Renal cortical epithelial cell (primary cell): ENCODE data around the gene DNMT3L. TPM values are rescaled to one million over a fixed set of nuclear protein-coding genes. Genes with fewer than 3 reads are reported as not detected.

Source experiments
- DNase-seq: peaks from one replicate; pipeline ENCODE4 v3.0.0-alpha.2; 2011; ENCODE audit warnings: low read depth
- total RNA-seq: library from RNA; depleted of rRNA; stranded (reverse); fragments of >200 nt; gene quantifications from 2 replicates; pipeline ENCODE4 v1.2.3, GENCODE V29; 2014

Gene DNMT3L
- not detected in 2 replicates for total RNA-seq

DNA sequence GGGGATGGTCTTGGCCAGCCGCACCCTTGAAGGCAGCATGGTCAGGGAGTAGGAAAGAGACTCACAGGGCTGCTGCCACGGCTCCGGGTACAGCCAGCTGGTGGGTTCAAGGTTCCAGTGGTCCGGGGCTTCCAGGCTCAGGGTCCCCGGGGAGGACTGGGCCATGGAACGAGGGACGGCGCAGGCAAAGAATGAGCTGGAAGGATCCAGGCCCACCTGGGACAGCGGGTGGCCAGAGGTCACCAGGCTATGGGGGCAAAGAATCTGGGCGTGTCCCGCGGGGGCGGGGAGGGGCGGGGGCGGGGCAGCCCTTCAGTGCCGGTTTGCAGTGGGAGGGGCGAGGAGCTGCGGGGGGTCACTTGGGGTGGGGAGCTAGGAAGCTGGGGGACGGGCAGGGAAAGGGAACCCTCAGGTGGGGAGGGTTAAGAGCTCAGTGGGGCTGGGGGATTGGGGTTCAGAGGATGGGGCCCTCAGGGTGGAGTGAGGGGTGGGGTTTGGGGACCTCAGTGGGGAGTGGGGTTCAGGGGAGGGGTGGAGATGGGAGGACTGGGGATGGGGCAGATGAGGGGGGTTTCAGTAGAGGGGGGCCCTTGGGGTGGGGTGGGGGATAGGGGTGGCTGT is at the start of gene DNMT3L:
DNMT3L (minus strand) TSS at position 223 of the 621 bp plus-strand sequence. CDS start 638 bp downstream, outside the sequence.
- DNase-seq: no peak

DNA sequence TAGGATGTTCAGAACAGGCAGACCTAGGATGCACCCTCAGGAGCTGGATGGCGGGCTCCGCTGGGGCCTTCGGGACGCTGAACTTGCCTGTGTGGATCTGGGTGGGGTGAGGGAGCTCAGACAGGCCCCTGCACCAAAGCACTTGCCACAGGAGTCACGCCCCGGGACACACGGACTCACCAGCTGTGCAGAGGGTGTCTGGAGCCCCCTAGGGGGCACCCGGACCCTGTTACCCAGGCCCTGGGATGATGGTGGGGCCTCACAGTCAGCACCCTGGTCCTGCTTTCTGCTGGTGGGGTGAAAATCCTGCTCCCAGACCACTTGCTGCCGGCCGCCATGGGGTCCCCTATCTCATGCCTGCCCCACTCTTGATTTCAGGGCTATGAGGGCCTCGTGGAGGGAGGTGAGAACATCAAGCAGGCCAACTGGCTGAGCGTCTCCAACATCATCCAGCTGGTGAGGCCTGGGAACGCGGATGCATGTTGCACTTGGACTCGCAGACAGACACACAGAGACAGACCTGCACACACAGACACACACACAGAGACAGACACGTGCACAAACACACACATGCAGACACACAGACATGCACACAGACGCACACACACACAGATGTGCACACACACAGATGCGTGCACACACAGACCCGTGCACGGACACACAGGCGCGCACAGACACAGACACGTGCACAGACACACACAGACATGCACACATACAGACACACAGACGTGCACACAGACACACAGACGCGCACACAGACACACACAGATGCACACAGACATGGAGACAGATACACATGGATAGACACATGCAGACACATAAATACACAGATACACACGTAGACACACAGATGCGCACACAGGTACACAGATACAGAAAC is 49.2 kb upstream of the DNMT3L start:
- DNase-seq: no peak

DNA sequence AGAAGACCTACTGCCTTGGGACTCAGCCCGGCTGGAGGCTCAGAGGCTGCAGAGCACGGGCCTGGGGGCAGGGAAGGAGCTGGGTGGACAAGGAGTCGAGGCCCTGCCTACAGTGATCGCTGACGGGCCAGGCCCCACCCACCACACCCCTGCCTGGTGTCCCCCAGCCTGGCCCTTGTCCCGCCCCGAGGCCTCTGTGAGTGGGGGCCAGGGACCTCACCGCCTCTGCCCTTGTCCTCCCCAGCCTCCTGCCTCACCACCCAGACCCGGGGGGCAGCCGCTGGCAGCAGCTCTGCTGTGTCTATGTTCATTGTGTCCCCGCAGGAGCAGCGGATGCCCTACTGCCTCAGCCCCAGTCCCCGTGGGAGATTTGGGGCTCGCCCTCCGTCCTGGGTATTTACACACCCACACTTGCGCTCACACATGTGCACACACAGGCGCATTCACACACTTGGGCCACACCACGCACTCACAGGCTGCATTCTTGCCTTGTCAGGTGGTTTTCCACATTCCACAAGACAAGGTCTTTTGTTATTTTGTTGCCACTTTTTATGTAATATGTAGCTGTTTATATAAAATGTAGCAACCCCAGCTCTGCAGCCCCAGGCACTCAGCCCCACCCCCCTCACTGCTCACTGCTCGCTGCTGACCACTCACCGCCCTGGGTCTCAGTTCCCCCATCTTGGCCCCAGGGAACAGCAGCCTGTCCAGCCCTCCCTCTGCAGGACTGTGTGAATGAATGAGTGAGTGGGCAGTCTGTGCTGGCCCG is 45.4 kb upstream of the DNMT3L start:
- peak; percentile 8 for DNase-seq

DNA sequence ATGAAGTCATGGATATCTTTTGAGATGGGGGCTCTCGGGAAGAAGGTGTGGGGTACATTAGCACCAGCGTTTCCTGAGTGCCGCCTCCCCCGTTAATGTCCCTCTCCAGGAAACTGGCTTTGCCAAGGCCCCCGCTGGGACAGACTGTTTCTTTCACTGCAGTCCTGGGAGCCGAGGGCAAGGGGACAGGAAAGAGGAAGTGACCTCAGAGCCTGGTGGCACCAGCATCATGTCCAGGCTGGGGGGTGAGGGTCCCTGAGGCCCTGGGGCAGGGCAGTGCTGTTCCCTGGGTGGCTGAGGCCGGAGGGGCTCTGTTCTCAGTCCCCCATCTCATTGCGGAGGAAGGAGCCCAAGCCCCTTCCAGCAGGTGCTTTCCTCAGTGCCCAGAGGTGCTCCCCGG is 44.0 kb upstream of the DNMT3L start:
- DNase-seq: no peak

DNA sequence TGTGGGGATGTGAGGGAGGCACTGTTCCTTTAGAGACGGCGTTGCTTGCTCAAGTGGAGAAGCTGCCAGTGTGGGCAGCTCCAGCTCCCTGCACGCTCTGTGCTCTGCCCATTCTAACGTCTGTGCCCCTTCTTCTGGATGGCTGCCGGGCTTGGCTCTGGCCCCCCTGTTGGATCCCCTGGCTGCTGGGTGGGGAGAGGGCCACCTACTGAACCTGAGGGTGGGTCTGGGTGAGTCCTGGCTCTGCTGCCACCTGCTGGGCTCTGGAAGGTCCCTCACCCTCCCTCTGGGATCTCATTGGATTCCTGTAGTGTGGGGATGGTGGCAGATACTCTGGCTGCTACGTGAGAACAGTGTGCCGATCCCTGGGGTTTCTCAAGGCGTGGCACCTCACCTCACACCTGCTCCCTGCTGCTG is 43.2 kb upstream of the DNMT3L start:
- peak; percentile 29 for DNase-seq

DNA sequence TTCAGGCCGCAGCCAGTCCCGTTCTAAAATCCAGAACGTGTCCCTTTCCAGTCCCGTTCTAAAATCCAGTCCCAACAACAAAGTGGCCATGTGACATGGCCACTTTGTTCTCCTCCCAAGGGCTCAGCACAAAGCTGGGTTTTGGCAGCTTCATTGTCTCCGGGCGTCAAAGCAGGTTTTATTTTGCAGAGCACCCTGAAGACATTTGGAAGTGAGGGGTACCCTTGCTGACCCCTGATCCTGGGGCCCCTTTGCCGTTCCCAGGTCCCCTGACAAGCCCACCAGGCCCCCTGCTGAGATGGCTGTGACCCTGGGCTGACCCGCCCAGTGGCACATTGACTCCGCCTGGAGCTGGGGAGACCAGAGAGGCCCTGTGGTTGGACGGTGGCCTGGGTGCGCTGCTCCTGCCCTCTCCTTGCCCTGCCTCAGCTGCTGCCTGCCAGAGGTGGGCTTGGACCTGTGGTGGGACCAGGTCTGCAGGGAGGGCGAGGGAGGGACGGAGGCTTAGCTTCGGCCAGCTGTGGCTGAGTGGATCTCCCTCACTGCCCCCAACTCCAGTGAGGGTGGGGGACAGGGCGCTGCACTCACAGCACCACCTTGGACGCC is 42.4 kb upstream of the DNMT3L start:
- no peak for DNase-seq

DNA sequence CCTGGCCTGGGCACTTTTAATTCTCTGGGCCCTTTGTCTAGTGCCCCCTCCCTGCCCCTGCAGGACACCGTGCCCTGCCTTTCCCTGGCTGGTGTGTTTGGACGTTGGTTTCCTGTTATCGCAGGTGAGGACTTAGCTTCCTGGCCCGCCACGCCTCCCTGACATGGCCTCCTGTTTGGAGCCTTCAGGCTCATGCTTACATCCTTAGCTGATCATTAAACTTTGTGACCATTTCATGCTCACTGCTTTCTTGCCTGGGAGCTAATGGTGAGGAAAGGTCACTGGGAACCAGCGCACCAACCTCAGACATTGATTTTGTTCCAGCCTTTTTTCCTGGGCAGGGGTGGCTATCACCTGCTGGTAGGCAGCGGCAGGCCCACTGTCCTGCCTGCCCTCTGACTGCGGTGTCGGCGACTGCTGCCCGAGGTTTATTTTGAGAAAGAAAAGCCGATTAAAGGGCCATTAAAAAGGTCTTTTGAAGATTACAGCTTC is 41.8 kb upstream of the DNMT3L start:
- peak; percentile 92 for DNase-seq

DNA sequence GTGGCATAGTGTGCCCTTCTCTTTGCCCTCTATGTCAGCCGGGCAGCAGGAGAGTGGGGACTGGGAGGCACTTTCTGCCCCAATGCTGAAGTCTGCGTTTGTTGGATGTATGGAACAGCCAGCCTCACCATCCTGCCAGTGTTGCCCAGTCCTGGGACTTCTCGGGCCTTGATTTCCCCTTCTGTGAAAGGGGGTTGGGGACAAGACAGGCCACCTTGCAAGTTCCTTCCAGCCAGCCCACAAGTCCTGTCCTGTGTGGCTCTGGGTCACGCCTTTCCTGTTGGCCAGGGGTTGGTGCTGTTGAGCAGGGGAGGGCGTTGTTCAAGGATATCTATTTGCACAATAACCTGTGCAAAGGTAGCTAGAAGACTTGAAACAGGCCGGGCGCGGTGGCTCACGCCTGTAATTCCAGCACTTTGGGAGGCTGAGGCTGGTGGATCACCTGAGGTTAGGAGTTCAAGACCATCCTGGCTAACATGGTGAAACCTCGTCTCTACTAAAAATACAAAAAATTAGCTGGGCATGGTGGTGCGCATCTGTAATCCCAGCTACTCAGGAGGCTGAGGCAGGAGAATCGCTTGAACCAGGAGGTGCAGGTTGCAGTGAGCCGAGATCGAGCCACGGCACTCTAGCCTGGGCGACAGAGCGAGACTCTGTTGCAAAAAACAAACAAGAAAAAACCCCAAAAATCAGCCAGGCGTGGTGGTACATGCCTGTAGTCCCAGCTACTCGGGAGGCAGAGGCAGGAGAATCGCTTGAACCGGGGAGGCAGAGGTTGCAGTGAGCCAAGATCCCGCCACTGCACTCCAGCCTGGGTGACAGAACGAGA is 41.1 kb upstream of the DNMT3L start:
- DNase-seq: peak; percentile 33

DNA sequence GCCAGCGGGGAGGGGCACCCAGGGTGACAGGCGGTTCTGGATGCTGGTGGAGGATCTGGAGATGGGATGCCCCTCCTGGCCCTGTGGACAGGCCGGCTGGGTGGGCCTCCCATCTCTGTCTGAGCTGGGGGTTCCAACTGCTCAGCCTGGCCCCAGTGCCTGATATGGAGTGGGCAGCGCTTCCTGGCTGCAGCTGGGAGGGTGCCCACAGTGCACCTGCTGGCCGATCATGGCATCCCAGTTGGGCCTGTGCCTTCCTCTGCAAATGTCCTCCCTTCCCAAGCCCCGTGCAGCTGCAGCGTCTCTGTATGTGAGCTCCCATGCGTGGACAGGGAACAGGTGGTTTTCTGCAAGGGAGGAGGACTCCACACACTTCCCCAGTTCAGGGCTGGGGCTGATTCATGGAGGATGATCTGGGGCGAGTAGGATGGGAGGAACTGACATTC is 40.3 kb upstream of the DNMT3L start:
- DNase-seq: no peak

DNA sequence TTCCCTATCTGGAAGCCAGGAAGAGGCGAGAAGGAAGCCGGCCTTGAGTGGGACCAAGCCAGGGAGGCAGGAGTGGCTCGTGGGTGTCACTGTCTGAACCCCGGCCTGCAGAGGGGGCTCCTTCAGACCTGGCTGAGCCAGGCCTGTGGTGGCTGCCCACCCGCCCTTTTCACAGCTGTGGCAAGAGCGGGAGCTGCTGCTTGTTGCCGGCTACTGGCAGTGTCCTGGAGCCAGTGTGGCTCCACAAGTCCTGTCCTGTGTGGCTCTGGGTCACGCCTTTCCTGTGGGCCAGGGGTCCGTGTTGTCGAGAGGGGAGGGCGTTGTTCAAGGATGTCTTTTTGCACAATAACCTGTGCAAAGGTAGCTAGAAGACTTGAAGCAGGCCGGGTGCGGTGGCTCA is 39.4 kb upstream of the DNMT3L start:
- no peak for DNase-seq

DNA sequence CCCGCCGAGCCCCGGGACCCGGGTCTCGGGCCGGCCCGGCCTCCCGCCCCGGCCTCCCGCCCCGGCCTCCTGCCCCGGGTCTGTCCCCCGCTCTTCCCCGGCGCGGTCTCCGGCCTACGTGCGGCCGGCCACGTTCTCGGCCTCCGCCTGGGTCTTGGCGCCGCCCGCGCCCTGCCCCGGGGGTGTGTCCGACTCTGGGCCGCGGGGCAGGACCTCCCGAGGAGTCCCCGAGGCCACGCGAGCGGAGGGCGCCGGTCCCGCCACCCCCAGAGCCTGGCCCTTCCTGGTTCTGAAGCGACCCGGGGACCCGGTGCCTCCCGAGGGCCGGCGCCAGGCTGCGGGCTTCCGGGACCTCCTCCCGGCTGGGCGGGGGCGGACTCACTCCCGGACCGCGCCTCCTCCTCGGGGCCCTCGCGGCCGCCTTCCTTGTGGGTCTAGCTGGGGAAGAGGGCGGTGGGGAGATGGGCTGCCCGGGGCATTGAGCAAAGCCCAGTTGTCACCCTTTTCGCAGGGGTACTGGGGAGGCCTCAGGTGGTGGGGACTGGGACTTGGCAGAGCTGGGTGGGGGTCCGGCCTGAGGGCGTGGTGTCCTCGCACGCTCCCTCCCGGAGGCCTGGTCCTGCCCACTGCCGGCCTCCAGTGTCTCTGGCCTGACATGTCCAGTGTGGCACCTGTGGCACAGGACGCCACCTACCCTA is 38.7 kb upstream of the DNMT3L start:
- peak; percentile 8 for DNase-seq

DNA sequence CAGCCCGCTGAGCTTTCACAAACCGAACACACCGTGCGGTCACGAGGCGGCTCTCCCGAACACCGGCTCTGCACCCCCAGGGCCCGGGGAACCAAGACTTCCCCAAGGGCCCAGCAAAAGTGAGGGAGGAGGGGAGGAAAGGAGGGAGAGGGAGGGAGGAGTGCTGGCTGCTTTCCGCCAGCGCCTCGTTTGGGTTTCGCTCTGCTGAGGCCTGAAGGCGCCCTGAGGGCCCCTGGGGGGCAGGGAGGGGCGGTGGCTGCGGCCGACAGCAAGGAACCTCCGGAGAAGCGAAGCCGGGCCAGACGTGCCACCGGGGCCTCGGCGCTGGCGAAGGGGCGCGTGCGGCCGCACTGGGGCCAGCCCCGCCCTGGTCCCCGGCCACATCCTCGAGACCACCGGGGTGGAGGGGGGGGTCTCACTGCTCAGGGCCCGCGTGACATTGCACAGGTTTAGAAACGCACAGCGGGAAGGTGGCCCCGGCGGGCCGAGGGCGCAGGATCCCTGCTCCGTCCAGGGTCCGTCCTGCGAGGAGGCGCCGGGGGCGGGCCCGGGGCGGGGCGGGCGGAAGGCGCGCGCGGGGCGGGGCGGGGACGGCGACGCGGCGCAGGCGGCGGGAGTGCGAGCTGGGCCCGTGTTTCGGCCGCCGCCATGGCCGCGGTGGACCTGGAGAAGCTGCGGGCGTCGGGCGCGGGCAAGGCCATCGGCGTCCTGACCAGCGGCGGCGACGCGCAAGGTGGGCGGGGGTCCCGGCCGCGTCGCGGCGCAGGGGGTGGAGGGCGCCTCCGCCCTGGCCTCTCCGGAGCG is 38.0 kb upstream of the DNMT3L start, which contains the start of gene PFKL:
PFKL (plus strand) TSS at position 596 of the 804 bp plus-strand sequence; CDS start at position 649, 53 bp downstream.
- DNase-seq: peak; percentile 19

DNA sequence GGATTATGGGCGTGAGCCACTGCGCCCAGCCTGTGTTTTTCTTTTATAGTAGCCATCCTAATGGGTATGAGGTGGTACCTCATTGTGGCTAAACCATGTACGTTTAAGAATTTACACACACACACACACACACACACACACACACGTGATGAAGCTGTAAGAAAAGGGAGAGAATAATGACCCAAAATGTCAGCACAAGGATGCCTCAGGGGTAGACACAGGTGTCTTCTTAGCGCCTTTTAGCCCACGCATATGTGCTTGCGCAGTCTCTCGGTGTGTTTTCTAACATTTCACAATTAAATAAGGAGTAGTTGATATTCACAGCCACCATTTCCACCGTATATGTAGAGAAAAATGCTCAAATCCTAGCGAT is 37.4 kb upstream of the DNMT3L start:
- peak; percentile 9 for DNase-seq

DNA sequence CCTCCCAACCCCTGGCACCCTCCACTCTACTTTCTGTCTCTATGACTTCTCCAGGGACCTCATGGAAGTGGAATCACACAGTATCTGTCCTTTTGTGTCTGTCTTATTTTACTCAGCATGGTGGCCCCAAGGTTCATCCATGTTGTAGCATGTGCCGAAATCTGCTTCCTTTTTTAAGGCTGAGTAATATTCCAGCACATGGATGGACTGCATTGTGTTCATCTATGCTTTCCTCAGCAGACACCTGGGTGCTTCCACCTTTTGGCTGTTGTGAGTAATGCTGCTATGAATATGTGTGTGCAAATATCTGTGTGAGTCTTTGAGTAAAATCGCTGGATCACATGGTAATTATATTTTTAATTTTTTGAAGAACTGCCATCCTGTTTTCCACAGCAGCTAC is 36.6 kb upstream of the DNMT3L start:
- no peak for DNase-seq

DNA sequence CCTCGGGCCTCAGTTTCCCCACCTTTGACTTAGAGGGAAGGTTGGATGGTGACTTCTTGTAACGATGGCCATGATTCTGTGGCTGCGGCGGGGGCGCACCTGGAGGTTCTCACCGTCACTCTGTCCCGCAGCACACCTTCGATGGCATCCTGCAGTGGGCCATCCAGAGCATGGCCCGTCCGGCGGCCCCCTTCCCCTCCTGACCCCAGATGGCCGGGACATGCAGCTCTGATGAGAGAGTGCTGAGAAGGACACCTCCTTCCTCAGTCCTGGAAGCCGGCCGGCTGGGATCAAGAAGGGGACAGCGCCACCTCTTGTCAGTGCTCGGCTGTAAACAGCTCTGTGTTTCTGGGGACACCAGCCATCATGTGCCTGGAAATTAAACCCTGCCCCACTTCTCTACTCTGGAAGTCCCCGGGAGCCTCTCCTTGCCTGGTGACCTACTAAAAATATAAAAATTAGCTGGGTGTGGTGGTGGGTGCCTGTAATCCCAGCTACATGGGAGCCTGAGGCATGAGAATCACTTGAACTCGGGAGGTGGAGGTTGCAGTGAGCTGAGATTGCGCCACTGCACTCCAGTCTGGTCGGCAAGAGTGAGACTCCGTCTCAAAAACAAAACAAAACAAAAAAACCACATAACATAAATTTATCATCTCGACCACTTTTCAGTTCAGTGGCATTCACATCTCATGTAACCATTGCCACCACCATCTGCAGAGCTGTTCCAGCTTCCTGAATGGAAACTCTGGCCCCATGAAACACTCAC is 36.0 kb upstream of the DNMT3L start:
- DNase-seq: peak; percentile 66

DNA sequence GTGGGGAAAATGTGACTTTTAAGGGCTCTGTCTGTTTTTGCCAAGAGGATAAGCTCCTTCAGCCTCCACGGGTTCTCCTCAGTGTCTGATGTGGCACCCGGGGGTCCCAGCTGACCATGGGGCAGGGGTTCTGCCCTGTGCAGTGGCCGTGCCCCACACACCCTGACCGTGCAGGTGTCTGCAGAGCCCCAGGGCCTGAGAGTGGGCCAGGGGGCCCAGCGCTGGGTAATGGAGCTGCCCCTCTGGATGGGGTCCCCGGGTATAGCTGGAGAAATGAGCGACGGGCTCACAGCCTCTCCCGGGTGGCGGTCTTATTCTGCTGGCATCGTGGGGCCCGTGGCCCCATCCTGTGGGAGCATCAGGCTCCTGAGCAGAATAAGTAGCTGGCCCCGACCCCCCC is 35.2 kb upstream of the DNMT3L start:
- DNase-seq: no peak

DNA sequence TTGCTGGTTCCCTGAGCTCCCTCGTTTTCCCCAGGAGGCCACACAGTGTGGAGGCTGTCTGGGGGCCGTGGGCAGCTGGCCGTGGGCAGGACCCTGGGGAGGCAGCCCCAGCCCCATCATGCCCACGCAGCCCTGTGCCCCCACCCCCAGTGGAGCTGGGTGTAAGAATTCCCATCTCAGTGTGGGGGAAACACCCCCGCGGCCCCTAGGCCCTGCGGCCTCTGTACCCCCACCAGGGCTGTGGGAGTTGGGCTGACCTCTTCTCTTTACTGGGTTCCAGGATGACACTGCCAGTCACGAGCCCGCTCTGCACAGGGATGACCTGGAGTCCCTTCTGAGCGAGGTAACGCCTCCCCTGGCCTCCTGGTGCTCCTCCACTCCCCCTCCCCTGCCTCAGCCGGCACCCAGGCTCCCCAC is 34.4 kb upstream of the DNMT3L start:
- no peak for DNase-seq

DNA sequence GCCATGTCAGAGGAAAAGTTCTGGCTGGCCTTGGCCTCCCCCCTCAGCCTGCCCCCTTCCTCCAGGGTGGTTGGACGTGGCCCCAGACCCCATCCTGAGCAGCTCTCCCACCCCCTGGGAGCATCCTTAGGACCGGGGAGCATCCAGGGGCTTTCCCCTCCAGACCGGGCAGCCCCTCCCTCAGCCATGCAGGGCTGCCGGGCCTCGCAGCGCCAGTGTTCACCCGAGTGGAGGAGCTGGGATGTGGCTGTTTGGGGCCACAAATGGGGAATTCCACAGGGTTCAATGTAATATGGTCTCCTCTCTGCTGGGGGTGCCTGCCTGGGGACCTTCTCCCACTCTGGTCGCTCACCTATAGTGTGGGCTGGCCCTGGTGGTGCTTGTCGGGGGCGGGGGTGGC is 33.9 kb upstream of the DNMT3L start:
- no peak for DNase-seq

DNA sequence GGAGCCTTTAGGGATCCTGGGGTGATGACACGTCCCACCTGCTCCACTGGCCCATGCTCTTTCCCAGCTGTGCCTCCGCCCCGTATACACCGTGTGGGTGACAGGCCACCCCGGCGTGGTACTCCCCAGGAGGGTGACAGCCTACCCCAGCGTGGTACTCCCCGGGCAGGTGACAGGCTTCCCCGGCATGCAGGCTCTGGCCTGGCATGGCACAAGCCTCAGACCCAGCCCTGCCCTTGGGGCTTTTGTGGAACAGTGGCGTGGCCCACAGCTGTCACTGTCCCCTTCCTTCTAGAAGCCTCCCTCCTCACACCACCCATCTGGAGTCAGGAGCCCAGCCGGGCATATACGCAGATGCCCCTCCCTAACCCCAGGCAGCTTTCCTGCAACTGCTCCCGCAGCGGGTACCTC is 33.5 kb upstream of the DNMT3L start:
- no peak for DNase-seq
